GM12878 (cell line): ENCODE data around the gene KRR1. TPM values are rescaled to one million over a fixed set of nuclear protein-coding genes. Genes with fewer than 3 reads are reported as not detected.

ENCODE experiments used
- ATF2 ChIP-seq: IDR thresholded peaks from 2 replicates; pipeline ENCODE4 v1.6.1; 2012; ENCODE audit warnings: low read length, inconsistent platforms
- BCL11A ChIP-seq: IDR thresholded peaks from 2 replicates; pipeline ENCODE4 v1.6.1; 2011; ENCODE audit warnings: low read depth, low read length
- CBFB ChIP-seq: IDR thresholded peaks from 2 replicates; pipeline ENCODE4 v1.6.1; 2016; ENCODE audit warnings: antibody characterized with exemption, low read depth
- CBX5 ChIP-seq: sonication (generic); IDR thresholded peaks from 2 replicates; pipeline ENCODE4 v1.6.1; 2016; ENCODE audit warnings: low read depth, moderate library complexity, mild to moderate bottlenecking, inconsistent platforms
- CHD2 ChIP-seq: IDR thresholded peaks from 2 replicates; pipeline ENCODE4 v1.6.1; 2011; ENCODE audit warnings: low read depth, low read length, improper control_type of control experiment, borderline replicate concordance
- CREB1 ChIP-seq: IDR thresholded peaks from 2 replicates; pipeline ENCODE4 v1.6.1; 2012; ENCODE audit warnings: low read depth, mild to moderate bottlenecking, inconsistent platforms
- FOXM1 ChIP-seq: IDR thresholded peaks from 2 replicates; pipeline ENCODE4 v1.6.1; 2012; ENCODE audit warnings: low read depth, mild to moderate bottlenecking, inconsistent platforms, low read length, moderate library complexity
- IKZF2 ChIP-seq, 2 experiments: fragments of 450-650 bp; IDR thresholded peaks; 2 replicates each; pipeline ENCODE4 v1.6.1; 2017; ENCODE audit warnings: mild to moderate bottlenecking in 2 of 2, moderate library complexity in 2 of 2
- MXI1 ChIP-seq: fragments of 150-350 bp; IDR thresholded peaks from 2 replicates; pipeline ENCODE4 v1.6.1; 2011; ENCODE audit warnings: low read depth, mild to moderate bottlenecking, inconsistent platforms, low read length, improper control_type of control experiment
- PML ChIP-seq: IDR thresholded peaks from 2 replicates; pipeline ENCODE4 v1.6.1; 2012; ENCODE audit warnings: low read length, inconsistent platforms
- POLR2A ChIP-seq: IDR thresholded peaks from 2 replicates; pipeline ENCODE4 v1.6.1; 2011; ENCODE audit warnings: low read depth, mild to moderate bottlenecking, low read length
- POLR2AphosphoS2 ChIP-seq: IDR thresholded peaks from 2 replicates; pipeline ENCODE4 v1.6.1; 2011; ENCODE audit warnings: low read depth, mild to moderate bottlenecking, low read length, improper control_type of control experiment, moderate library complexity
- POLR2AphosphoS5 ChIP-seq: IDR thresholded peaks from 2 replicates; pipeline ENCODE4 v1.6.1; 2011; ENCODE audit warnings: mild to moderate bottlenecking, low read length, inconsistent platforms
- POU2F2 ChIP-seq: IDR thresholded peaks from 3 replicates; pipeline ENCODE4 v1.6.1; 2011; ENCODE audit warnings: low read depth, mild to moderate bottlenecking, low read length, borderline replicate concordance
- SIN3A ChIP-seq: IDR thresholded peaks from 2 replicates; pipeline ENCODE4 v1.6.1; 2012; ENCODE audit warnings: low read depth, low read length, improper control_type of control experiment
- SIX5 ChIP-seq: IDR thresholded peaks from 2 replicates; pipeline ENCODE4 v1.6.1; 2011; ENCODE audit warnings: mild to moderate bottlenecking, low read depth, low read length, moderate library complexity; ENCODE audit not compliant: severe bottlenecking
- SKIL ChIP-seq: fragments of 450-650 bp; IDR thresholded peaks from 2 replicates; pipeline ENCODE4 v1.6.1; 2017; ENCODE audit warnings: mild to moderate bottlenecking, low read depth, inconsistent platforms; ENCODE audit not compliant: poor library complexity, severe bottlenecking
- SMAD5 ChIP-seq: IDR thresholded peaks from 2 replicates; pipeline ENCODE4 v1.6.1; 2016; ENCODE audit warnings: antibody characterized with exemption, low read depth
- SP1 ChIP-seq: IDR thresholded peaks from one replicate; pipeline ENCODE4 v1.6.1; 2011; ENCODE audit warnings: low read depth, low read length
- TCF3 ChIP-seq: IDR thresholded peaks from 2 replicates; pipeline ENCODE4 v1.6.1; 2012; ENCODE audit warnings: low read depth, mild to moderate bottlenecking, low read length, borderline replicate concordance; ENCODE audit not compliant: insufficient read depth
- USF2 ChIP-seq: IDR thresholded peaks from 2 replicates; pipeline ENCODE4 v1.6.1; 2011; ENCODE audit warnings: low read depth, low read length, improper control_type of control experiment, borderline replicate concordance
- YY1 ChIP-seq: IDR thresholded peaks from 2 replicates; pipeline ENCODE4 v1.6.1; 2011; ENCODE audit warnings: low read depth, mild to moderate bottlenecking, low read length
- polyA plus RNA-seq, 11 experiments: library from polyadenylated mRNA; depleted of rRNA in 4 of 11; unstranded in 6 of 11; stranded (reverse) in 5 of 11; fragments of >200 nt; fragmentation: Nextera tagmentation in 4 of 11; fragmentation: Illumina TruSeq in 1 of 11; extraction: Ambion mirVana in 4 of 11; extraction: Trizol in 1 of 11; gene quantifications; 1 replicate in 1 of 11; 2 replicates in 10 of 11; pipeline versions ENCODE4 v1.2.1 to v1.2.3, GENCODE V29; 2011 to 2016; ENCODE audit warnings: inconsistent platforms in 2 of 11, missing spikeins in 2 of 11, low read depth in 1 of 11
- total RNA-seq, 4 experiments: library from RNA; depleted of rRNA in 3 of 4; stranded (reverse); fragments of >200 nt in 3 of 4; fragmentation: Illumina TruSeq in 1 of 4; extraction: Trizol in 1 of 4; gene quantifications; 2 replicates each; pipeline versions ENCODE4 v1.2.1 to v1.2.3, GENCODE V29; 2013 to 2021
- TF ChIP-seq, protein P1 (sequence below): fragments of 450-650 bp; IDR thresholded peaks from 2 replicates; pipeline ENCODE4 v1.6.1; 2014; ENCODE audit warnings: mild to moderate bottlenecking
- TF ChIP-seq, protein P2 (sequence below): fragments of 450-650 bp; IDR thresholded peaks from 2 replicates; pipeline ENCODE4 v1.6.1; 2018; ENCODE audit warnings: mild to moderate bottlenecking, low read depth, moderate library complexity; ENCODE audit not compliant: partially characterized antibody

Gene KRR1
- total and polyA plus RNA-seq, 10 of the 15 experiments (the other 5 are each of a cell fraction or from before 2014, with no cell fraction given): 29.6 to 103 (median 75.3) TPM

GRCh38 chr12:75480469-75480949 lies 30.9 kb downstream of the KRR1 start, which contains the start of gene GLIPR1 (continued):
- peak; percentile 82 for TF ChIP-seq POU2F2
- peak; percentile 7 for TF ChIP-seq SIX5
- 0 out of 4 replicates have a peak, but pooled peaks of 1 of the 2 experiments have one; percentile 8 for TF ChIP-seq IKZF2 (IDR thresholded peaks at IDR 0.05)
- 0 out of 2 replicates have a peak, but pooled peaks have one; percentile 36 for TF ChIP-seq YY1
- peak; percentile 31 for TF ChIP-seq SKIL
- TF ChIP-seq ATF2: peak; percentile 59
- TF ChIP-seq, protein P1, sequence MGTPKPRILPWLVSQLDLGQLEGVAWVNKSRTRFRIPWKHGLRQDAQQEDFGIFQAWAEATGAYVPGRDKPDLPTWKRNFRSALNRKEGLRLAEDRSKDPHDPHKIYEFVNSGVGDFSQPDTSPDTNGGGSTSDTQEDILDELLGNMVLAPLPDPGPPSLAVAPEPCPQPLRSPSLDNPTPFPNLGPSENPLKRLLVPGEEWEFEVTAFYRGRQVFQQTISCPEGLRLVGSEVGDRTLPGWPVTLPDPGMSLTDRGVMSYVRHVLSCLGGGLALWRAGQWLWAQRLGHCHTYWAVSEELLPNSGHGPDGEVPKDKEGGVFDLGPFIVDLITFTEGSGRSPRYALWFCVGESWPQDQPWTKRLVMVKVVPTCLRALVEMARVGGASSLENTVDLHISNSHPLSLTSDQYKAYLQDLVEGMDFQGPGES: no peak
- peak; percentile 94 for TF ChIP-seq PML
- peak; percentile 31 for TF ChIP-seq SP1
- TF ChIP-seq CREB1: peak; percentile 92
- TF ChIP-seq BCL11A: 0 out of 2 replicates have a peak, but pooled peaks have one; percentile 24
- TF ChIP-seq SMAD5: 0 out of 2 replicates have a peak, but pooled peaks have one; percentile 40
- peak; percentile 91 for TF ChIP-seq POLR2A
- TF ChIP-seq USF2: no peak
- TF ChIP-seq SIN3A: 0 out of 2 replicates have a peak, but pooled peaks have one; percentile 9
- TF ChIP-seq CHD2: no peak
- TF ChIP-seq MXI1: no peak
- peak; percentile 45; the same call in 1 of the 2 replicates for TF ChIP-seq FOXM1
- TF ChIP-seq POLR2AphosphoS5: peak; percentile 97
- TF ChIP-seq CBX5: 0 out of 2 replicates have a peak, but pooled peaks have one; percentile 66
- no peak for TF ChIP-seq TCF3
- peak; percentile 61; the same call in 1 of the 2 replicates for TF ChIP-seq CBFB
- TF ChIP-seq, protein P2, sequence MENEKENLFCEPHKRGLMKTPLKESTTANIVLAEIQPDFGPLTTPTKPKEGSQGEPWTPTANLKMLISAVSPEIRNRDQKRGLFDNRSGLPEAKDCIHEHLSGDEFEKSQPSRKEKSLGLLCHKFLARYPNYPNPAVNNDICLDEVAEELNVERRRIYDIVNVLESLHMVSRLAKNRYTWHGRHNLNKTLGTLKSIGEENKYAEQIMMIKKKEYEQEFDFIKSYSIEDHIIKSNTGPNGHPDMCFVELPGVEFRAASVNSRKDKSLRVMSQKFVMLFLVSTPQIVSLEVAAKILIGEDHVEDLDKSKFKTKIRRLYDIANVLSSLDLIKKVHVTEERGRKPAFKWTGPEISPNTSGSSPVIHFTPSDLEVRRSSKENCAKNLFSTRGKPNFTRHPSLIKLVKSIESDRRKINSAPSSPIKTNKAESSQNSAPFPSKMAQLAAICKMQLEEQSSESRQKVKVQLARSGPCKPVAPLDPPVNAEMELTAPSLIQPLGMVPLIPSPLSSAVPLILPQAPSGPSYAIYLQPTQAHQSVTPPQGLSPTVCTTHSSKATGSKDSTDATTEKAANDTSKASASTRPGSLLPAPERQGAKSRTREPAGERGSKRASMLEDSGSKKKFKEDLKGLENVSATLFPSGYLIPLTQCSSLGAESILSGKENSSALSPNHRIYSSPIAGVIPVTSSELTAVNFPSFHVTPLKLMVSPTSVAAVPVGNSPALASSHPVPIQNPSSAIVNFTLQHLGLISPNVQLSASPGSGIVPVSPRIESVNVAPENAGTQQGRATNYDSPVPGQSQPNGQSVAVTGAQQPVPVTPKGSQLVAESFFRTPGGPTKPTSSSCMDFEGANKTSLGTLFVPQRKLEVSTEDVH: no peak
- TF ChIP-seq POLR2AphosphoS2: peak; percentile 65; the same call in 1 of the 2 replicates
